Endothelial cell of umbilical vein (primary cell): ENCODE data around the gene NRXN3. TPM values are rescaled to one million over a fixed set of nuclear protein-coding genes. Genes with fewer than 3 reads are reported as not detected.
A peak's percentile ranks its signal among the peaks of the same experiment; 100 is the strongest.

Experiments used
- BruUV-seq: library from RNA; stranded (reverse); fragments of 400-500 nt; replicated peaks from 2 replicates; lab custom pipeline; 2021; lab: Mats Ljungman, UMichigan
- CTCF ChIA-PET: fragments of 300-600, 350-600 bp; sonication (Branson Sonifier 250); formaldehyde crosslinking; loops from one replicate; lab custom pipeline; 2021; ENCODE audit warnings: antibody characterized with exemption, inconsistent platforms; lab: Charles Lee
- POLR2A ChIA-PET: fragments of 300-600, 350-600 bp; sonication (Branson Sonifier 250); formaldehyde crosslinking; loops from one replicate; lab custom pipeline; 2021; ENCODE audit warnings: antibody characterized with exemption, inconsistent platforms; lab: Charles Lee
- DNase-seq: peaks from one replicate; pipeline ENCODE4 v3.0.0-alpha.2; 2011; ENCODE audit warnings: low read depth, low spot score
- FAIRE-seq: peaks from 2 replicates; lab custom pipeline; 2011; peaks lifted over from hg19 to GRCh38; lab: Jason Lieb, UNC
- H2AFZ ChIP-seq: 2 replicates; pipeline ENCODE4 v1.6.0; 2012; ENCODE audit warnings: low read depth, low read length, control low read depth, inconsistent platforms
- H3K27ac ChIP-seq: 2 replicates; pipeline ENCODE4 v1.5.1; 2011; ENCODE audit warnings: low read depth, mild to moderate bottlenecking, control low read depth, low read length, moderate library complexity; ENCODE audit not compliant: insufficient read depth
- H3K27me3 ChIP-seq, 2 experiments: 2 replicates each; pipeline versions ENCODE4 v1.6.0 to v1.6.1; 2011; ENCODE audit warnings: low read length in 2 of 2, mixed read lengths in 1 of 2; ENCODE audit not compliant: control insufficient read depth in 2 of 2, insufficient read depth in 2 of 2
- H3K36me3 ChIP-seq, 2 experiments: 2 replicates in 1 of 2; 3 replicates in 1 of 2; pipeline ENCODE4 v1.5.1; 2011; ENCODE audit warnings: low read length in 2 of 2, mild to moderate bottlenecking in 1 of 2, moderate library complexity in 1 of 2; ENCODE audit not compliant: control insufficient read depth in 2 of 2, insufficient read depth in 2 of 2; ENCODE audit errors: extremely low read depth in 1 of 2
- H3K4me1 ChIP-seq: 3 replicates; pipeline ENCODE4 v1.5.1; 2011; ENCODE audit warnings: mild to moderate bottlenecking, low read length; ENCODE audit not compliant: control insufficient read depth, insufficient read depth; ENCODE audit errors: extremely low read depth
- H3K4me2 ChIP-seq: 2 replicates; pipeline ENCODE4 v1.6.1; 2011; ENCODE audit warnings: low read length, control low read depth, mixed read lengths; ENCODE audit not compliant: insufficient read depth
- H3K4me3 ChIP-seq, 3 experiments: fragments of 200-600 bp in 1 of 3; sonication (generic), shearing (Covaris generic) in 1 of 3; replicated peaks in 1 of 3; 2 replicates each; pipeline ENCODE4 v1.5.1; 2011 to 2016; ENCODE audit warnings: control low read depth in 3 of 3, low read length in 3 of 3, mild to moderate bottlenecking in 2 of 3, inconsistent platforms in 1 of 3, low read depth in 1 of 3, moderate library complexity in 1 of 3; ENCODE audit not compliant: insufficient read depth in 1 of 3
- H3K79me2 ChIP-seq: 2 replicates; pipeline ENCODE4 v1.6.0; 2012; ENCODE audit warnings: low read length, inconsistent platforms; ENCODE audit not compliant: control insufficient read depth, insufficient read depth
- H3K9ac ChIP-seq: replicated peaks from 2 replicates; pipeline ENCODE3; 2011; ENCODE audit warnings: low read length, control low read depth; ENCODE audit not compliant: insufficient read depth; ENCODE audit errors: extremely low read depth
- H3K9me1 ChIP-seq: replicated peaks from 3 replicates; pipeline ENCODE4 v1.6.0; 2011; ENCODE audit warnings: mild to moderate bottlenecking, low read length; ENCODE audit not compliant: control insufficient read depth, insufficient read depth; ENCODE audit errors: extremely low read depth
- H3K9me3 ChIP-seq: replicated peaks from 2 replicates; pipeline ENCODE4 v1.5.1; 2012; ENCODE audit warnings: low read length, inconsistent platforms; ENCODE audit not compliant: control insufficient read depth, insufficient read depth
- H4K20me1 ChIP-seq: replicated peaks from 2 replicates; pipeline ENCODE3; 2011; ENCODE audit warnings: mild to moderate bottlenecking, low read length; ENCODE audit not compliant: control insufficient read depth, insufficient read depth; ENCODE audit errors: extremely low read depth
- CTCF ChIP-seq, 2 donors: IDR thresholded peaks; 1 replicate in 1 of 2; 2 replicates in 1 of 2; pipeline ENCODE4 v1.5.1; 2011; ENCODE audit warnings: low read length in 2 of 2, mild to moderate bottlenecking in 2 of 2, moderate library complexity in 2 of 2, control low read depth in 1 of 2, inconsistent platforms in 1 of 2, low read depth in 1 of 2; ENCODE audit not compliant: insufficient read depth in 1 of 2; ENCODE audit errors: extremely low read depth in 1 of 2
- EZH2 ChIP-seq: IDR thresholded peaks from 2 replicates; pipeline ENCODE4 v1.6.1; 2012; ENCODE audit warnings: borderline replicate concordance, low read depth, mild to moderate bottlenecking, moderate library complexity, low read length, inconsistent platforms; ENCODE audit not compliant: severe bottlenecking
- FOS ChIP-seq: IDR thresholded peaks from 2 replicates; pipeline ENCODE4 v1.6.1; 2011; ENCODE audit warnings: mild to moderate bottlenecking, low read length, moderate library complexity, borderline replicate concordance; ENCODE audit not compliant: insufficient read depth
- GATA2 ChIP-seq: IDR thresholded peaks from 2 replicates; pipeline ENCODE4 v1.7.0; 2011; ENCODE audit warnings: low read depth, mild to moderate bottlenecking, moderate library complexity, mixed read lengths, low read length; ENCODE audit not compliant: insufficient read length, insufficient read depth
- JUN ChIP-seq: IDR thresholded peaks from 2 replicates; pipeline ENCODE4 v1.6.1; 2011; ENCODE audit warnings: borderline replicate concordance, low read depth; ENCODE audit not compliant: insufficient read length, insufficient read depth
- MYC ChIP-seq: IDR thresholded peaks from one replicate; pipeline ENCODE4 v1.6.1; 2011; ENCODE audit warnings: mild to moderate bottlenecking, low read depth, low read length
- POLR2A ChIP-seq: IDR thresholded peaks from 2 replicates; pipeline ENCODE4 v1.6.1; 2012; ENCODE audit warnings: low read depth, mild to moderate bottlenecking, control low read depth, low read length
- POLR2AphosphoS5 ChIP-seq: IDR thresholded peaks from 2 replicates; pipeline ENCODE4 v1.6.1; 2012; ENCODE audit warnings: low read depth, mild to moderate bottlenecking, control low read depth, low read length, moderate library complexity; ENCODE audit not compliant: insufficient read depth
- dilution Hi-C: fragments of 300-500 bp; cut with MboI; formaldehyde crosslinking; loops from one replicate; pipeline ENCODE4 v1.15.0; 2019; ENCODE audit warnings: low sequenced_read_pairs; ENCODE audit not compliant: extremely low pct_ligation_motif_present
- intact Hi-C: fragments of 100-400 bp; cut with micrococcal nuclease; formaldehyde crosslinking; loops from one replicate; pipeline ENCODE4 v1.10.0; 2022
- polyA plus RNA-seq, 4 experiments: library from polyadenylated mRNA; depleted of rRNA in 3 of 4; stranded (reverse) in 3 of 4; unstranded in 1 of 4; fragments of >200 nt; gene quantifications; 2 replicates each; pipeline versions ENCODE4 v1.2.1 to v1.2.3, GENCODE V29; 2011 to 2012; ENCODE audit warnings: missing spikeins in 1 of 4
- total RNA-seq: library from RNA; stranded (reverse); gene quantifications from 2 replicates; pipeline ENCODE4 v1.2.3, GENCODE V29; 2021
- TF ChIP-seq, protein P1 (sequence below): IDR thresholded peaks from 2 replicates; pipeline ENCODE4 v1.6.1; 2011; ENCODE audit not compliant: insufficient read depth, insufficient read length

NRXN3 gene
- total and polyA plus RNA-seq, 2 donors (not counting 3 experiments of a cell fraction or from before 2014, with no cell fraction given), result 0.72 to 4.2 TPM

DNA sequence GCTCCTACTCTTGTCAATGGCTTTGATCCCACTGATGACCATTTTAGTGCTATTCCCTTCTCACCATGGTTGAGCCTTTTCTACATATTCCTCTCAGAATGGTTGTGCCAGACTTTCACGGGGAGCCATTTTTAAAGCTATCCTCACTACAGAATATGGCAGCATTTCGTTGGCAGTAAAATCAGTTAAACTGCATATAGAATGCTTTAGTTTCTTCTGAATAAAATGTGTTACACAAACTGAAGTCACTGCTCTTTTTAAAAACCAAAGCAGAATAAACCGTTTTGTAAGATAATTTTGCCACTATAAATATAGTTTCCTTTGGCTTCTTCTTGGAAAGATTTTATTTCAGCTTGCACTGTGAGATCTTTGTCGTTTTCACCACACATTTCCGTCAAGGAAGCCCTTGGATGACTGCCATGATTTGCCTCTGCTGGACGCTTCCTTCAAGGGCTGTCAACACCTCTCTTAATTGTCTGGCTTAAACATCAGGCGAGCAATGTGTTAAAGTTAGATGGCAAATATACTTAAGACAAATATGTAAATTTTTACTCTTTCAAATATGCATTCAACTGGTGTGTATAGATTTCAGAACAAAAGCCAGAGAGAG, 1416.9 kb downstream of the NRXN3 start:
- POLR2A ChIA-PET, result no interaction called here
- CTCF ChIA-PET, result interaction anchor here (0.9 to 1.3 kb wide), 2 partner anchors 9 to 42 kb away, joined by 3 read pairs; no protein-coding TSS in a partner anchor
- intact Hi-C loops, result no loop called here

GRCh38 chr14:79587875-79588274, 1417.7 kb downstream of the NRXN3 start:
- Histone ChIP-seq H3K4me2 (no peak overlapping the region), H4K20me1 (no peaks in the 10 kb centered on the region), H3K9ac (no peak overlapping the region), H3K79me2 (no peaks in the 10 kb centered on the region), H3K4me3 (no peak overlapping the region), H2AFZ (no peak overlapping the region), H3K27ac (no peak overlapping the region), H3K27me3 (no peaks in the 10 kb centered on the region), H3K9me3 (no peaks in the 10 kb centered on the region), H3K4me1 (no peaks in the 10 kb centered on the region), H3K9me1 (no peaks in the 10 kb centered on the region), H3K36me3 (no peaks in the 10 kb centered on the region)
- intact Hi-C loops (no loop called here), dilution Hi-C loops (no loop called here)
- no TSS peak for BruUV-seq
- no peak for DNase-seq
- no peak for FAIRE-seq
- POLR2A ChIA-PET, result no interaction called here
- TF ChIP-seq MYC, result no peak
- no peak for TF ChIP-seq GATA2
- TF ChIP-seq, protein P1, sequence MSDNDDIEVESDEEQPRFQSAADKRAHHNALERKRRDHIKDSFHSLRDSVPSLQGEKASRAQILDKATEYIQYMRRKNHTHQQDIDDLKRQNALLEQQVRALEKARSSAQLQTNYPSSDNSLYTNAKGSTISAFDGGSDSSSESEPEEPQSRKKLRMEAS, result no peak
- no peak for TF ChIP-seq CTCF (IDR thresholded peaks at IDR 0.05; ENCODE audit: extremely low read depth in 1 of 2, insufficient read depth in 1 of 2, low read depth in 1 of 2, low read length in 2 of 2)
- no peak for TF ChIP-seq JUN
- TF ChIP-seq POLR2AphosphoS5, result no peak
- TF ChIP-seq POLR2A, result no peak
- no peak for TF ChIP-seq FOS
- no peak for TF ChIP-seq EZH2
- CTCF ChIA-PET, result interaction anchor here (1.3 to 1.5 kb wide), 2 partner anchors 10 to 628 kb away, joined by 3 to 4 read pairs; no protein-coding TSS in a partner anchor

More for the DNA sequence above, 1416.9 kb downstream of the NRXN3 start:
- dilution Hi-C loops, result no loop called here
- Histone ChIP-seq H3K9me3 (no peaks in the 10 kb centered on the region), H3K27me3 (no peaks in the 10 kb centered on the region), H3K4me3 (no peak overlapping the region), H4K20me1 (no peaks in the 10 kb centered on the region), H3K27ac (no peak overlapping the region), H3K79me2 (no peaks in the 10 kb centered on the region), H3K36me3 (no peaks in the 10 kb centered on the region), H3K9me1 (no peaks in the 10 kb centered on the region), H3K4me2 (peak overlapping the region; percentile 31), H2AFZ (no peak overlapping the region), H3K9ac (no peak overlapping the region), H3K4me1 (no peaks in the 10 kb centered on the region)
- DNase-seq, result peak; percentile 50
- FAIRE-seq, result no peak
- no peak for TF ChIP-seq FOS
- no peak for TF ChIP-seq MYC
- TF ChIP-seq GATA2, result peak; percentile 60
- BruUV-seq, result no TSS peak
